Upper lobe of left lung (tissue), 6 donors: ENCODE data around the gene ITIH5. TPM values are rescaled to one million over a fixed set of nuclear protein-coding genes. Genes with fewer than 3 reads are reported as not detected.
"Not testable (repeated sequence)": the region's sequence is repeated elsewhere in the genome, so short reads cannot be mapped to it uniquely, and the experiment has no call there.

ENCODE experiments used
- ATAC-seq, 2 donors: fragments of 200-7000 bp; cut with Tn5 transposase; one replicate each; pipeline ENCODE4 v1.9.1; 2022; ENCODE audit warnings: mild to moderate bottlenecking in 2 of 2, moderate library complexity in 2 of 2; ENCODE audit not compliant: low FRiP score in 2 of 2
- DNase-seq, 2 donors: peaks; one replicate each; pipeline ENCODE4 v3.0.0-alpha.2; 2019 to 2020
- H3K27ac ChIP-seq, 4 donors: fragments of 200-600 bp; sonication (generic); one replicate each; pipeline ENCODE4 v1.5.1; 2016 to 2019
- H3K27me3 ChIP-seq, 4 donors: fragments of 200-600 bp; sonication (generic); one replicate each; pipeline ENCODE4 v1.5.1; 2017 to 2019
- H3K36me3 ChIP-seq, 4 donors: fragments of 200-600 bp; sonication (generic); one replicate each; pipeline ENCODE4 v1.5.1; 2016 to 2019
- H3K4me1 ChIP-seq, 4 donors: fragments of 200-600 bp; sonication (generic); one replicate each; pipeline ENCODE4 v1.5.1; 2018 to 2019
- H3K4me3 ChIP-seq, 4 donors: fragments of 200-600 bp; sonication (generic); one replicate each; pipeline ENCODE4 v1.5.1; 2017 to 2019; ENCODE audit warnings: mild to moderate bottlenecking in 2 of 4, moderate library complexity in 1 of 4
- H3K9me3 ChIP-seq, 4 donors: fragments of 200-600 bp; sonication (generic); one replicate each; pipeline ENCODE4 v1.5.1; 2018 to 2019
- EP300 ChIP-seq, 4 donors: sonication (generic); formaldehyde crosslinking; IDR thresholded peaks; one replicate each; pipeline ENCODE4 v1.5.1; 2017; ENCODE audit warnings: antibody characterized with exemption in 4 of 4, control low read depth in 2 of 4
- POLR2A ChIP-seq, 4 donors: fragments of 450-650 bp; IDR thresholded peaks; one replicate each; pipeline ENCODE4 v1.5.1; 2016 to 2017; ENCODE audit warnings: antibody characterized with exemption in 4 of 4, mild to moderate bottlenecking in 2 of 4
- POLR2AphosphoS5 ChIP-seq, 2 donors: sonication (generic); formaldehyde crosslinking; IDR thresholded peaks; one replicate each; pipeline ENCODE4 v1.5.1; 2017; ENCODE audit warnings: antibody characterized with exemption in 2 of 2
- WGBS, 2 donors: methylation state at CpG; one replicate each; pipeline ENCODE4 v1.1.5; 2017 to 2018; 5-methylcytosine and 5-hydroxymethylcytosine counted together
- total RNA-seq, 6 donors: library from RNA; depleted of rRNA in 4 of 6; stranded (reverse); fragments of >200 nt in 4 of 6; gene quantifications; one replicate each; pipeline versions ENCODE4 v1.1.0 to v1.2.1, GENCODE V29; 2016 to 2021
- TF ChIP-seq, protein P1 (sequence below), 6 experiments: fragments of 450-650 bp in 4 of 6; fragments of 200-600 bp in 2 of 6; sonication (generic) in 2 of 6; IDR thresholded peaks; one replicate each; pipeline ENCODE4 v1.5.1; 2016 to 2019; ENCODE audit warnings: antibody characterized with exemption in 6 of 6
- donor health status: DM: no; HTN: no; CAD: no; lungs with moderate emphysema.
- donor health status: DM: no; HTN: yes; CAD: no; lungs with severe emphysema.

The ITIH5 gene
- total RNA-seq, 6 donors from 2014 or later: 9.7 to 21.0 (median 11.6) TPM

DNA sequence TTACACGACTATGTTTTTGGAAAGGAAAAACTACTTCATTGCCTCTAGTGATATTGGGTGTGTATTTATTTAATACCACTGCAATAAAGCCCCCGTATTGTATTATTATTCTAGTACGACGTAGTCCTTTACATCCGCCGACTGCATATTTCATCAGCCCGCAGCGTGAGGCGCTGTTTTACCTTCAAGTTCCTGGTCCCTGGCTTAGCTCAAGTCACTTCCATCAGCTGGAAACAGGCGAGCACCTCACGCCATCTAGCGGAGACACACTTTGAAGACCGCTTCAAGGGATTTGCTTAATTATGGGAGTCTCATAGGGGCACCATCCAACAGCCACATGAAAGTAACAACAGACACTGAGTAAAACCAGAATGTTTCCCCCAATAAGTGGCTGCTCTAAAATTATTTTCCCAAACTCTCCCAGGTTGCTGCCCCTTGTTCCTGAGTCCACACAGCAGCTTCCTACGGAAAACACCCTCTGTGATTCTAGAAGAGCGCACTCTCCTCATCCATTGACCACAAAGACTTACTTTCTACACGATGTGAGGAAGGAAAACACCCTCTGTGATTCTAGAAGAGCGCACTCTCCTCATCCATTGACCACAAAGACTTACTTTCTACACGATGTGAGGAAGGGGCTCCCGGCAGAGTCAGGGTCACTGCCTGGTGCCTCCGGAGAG, 20.6 kb upstream of the ITIH5 start:
- no peaks in the 10 kb centered on the region for H3K27me3 ChIP-seq
- DNase-seq (peak in 1 of 2 donors; percentile 85), ATAC-seq (peak; percentile 91 to 95)
- WGBS, 2 donors: 23 to 24% methylated on average over 20 of the region's 20 CpGs
- TF ChIP-seq EP300 (IDR thresholded peaks at IDR 0.05) (no peak), POLR2AphosphoS5 (IDR thresholded peaks at IDR 0.05) (no peak), POLR2A (IDR thresholded peaks at IDR 0.05) (no peak)
- TF ChIP-seq, protein P1, sequence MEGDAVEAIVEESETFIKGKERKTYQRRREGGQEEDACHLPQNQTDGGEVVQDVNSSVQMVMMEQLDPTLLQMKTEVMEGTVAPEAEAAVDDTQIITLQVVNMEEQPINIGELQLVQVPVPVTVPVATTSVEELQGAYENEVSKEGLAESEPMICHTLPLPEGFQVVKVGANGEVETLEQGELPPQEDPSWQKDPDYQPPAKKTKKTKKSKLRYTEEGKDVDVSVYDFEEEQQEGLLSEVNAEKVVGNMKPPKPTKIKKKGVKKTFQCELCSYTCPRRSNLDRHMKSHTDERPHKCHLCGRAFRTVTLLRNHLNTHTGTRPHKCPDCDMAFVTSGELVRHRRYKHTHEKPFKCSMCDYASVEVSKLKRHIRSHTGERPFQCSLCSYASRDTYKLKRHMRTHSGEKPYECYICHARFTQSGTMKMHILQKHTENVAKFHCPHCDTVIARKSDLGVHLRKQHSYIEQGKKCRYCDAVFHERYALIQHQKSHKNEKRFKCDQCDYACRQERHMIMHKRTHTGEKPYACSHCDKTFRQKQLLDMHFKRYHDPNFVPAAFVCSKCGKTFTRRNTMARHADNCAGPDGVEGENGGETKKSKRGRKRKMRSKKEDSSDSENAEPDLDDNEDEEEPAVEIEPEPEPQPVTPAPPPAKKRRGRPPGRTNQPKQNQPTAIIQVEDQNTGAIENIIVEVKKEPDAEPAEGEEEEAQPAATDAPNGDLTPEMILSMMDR (IDR thresholded peaks at IDR 0.05): peak; percentile 66 to 89 (median 84)
- no peaks in the 10 kb centered on the region for H3K36me3 ChIP-seq
- H3K4me1 ChIP-seq: peaks cover 0 to 10% (median 4%) of the 10 kb centered on the region in 4 donors
- H3K4me3 ChIP-seq: no peak overlapping the region
- H3K27ac ChIP-seq: no peak overlapping the region
- H3K9me3 ChIP-seq: peaks cover 0 to 5% (median 1%) of the 10 kb centered on the region in 4 donors

DNA sequence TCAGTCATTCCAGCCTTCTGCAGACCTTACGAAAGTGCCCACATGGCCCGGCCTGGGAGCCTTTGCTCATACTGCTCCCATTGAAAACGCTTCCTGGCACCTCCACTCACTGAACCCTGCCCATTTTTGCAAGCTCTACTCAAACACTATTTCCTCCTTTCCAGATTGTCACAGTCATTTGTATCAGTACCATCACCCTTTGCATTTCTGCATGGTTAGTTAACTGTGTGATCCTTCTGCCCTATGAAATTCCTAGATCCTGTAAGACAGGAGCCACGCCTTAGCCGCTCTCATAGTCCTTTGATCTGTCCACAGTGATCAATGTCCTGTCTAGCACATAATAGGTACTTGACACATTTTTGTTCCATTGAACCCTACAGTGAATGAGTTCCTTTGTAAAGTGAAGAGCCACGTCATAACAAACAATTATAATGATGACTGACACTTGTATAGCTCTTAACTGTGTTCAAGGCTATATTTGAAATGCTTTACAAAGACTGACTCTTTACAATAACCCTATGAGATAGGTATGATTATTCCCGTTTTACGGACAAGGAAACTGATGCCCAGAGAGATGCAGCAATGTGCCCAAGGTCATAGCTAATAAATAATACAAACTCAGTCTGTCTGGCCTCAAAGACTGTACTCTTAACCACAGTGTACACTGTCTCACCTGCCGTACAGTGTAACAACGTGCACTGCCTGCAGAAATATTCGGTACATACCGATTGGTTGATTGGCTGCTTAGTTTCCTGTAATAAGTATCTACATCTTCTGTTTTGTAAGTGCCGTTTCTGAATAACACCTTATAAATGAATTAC, 19.8 kb upstream of the ITIH5 start:
- ATAC-seq (peak; percentile 44 to 60), DNase-seq (peak in 1 of 2 donors; percentile 52)
- Histone ChIP-seq H3K36me3 (no peaks in the 10 kb centered on the region), H3K4me1 (peaks cover 0 to 10% (median 4%) of the 10 kb centered on the region in 4 donors), H3K27ac (no peak overlapping the region), H3K9me3 (peaks cover 0 to 5% (median 0%) of the 10 kb centered on the region in 4 donors), H3K27me3 (no peaks in the 10 kb centered on the region), H3K4me3 (no peak overlapping the region)
- TF ChIP-seq, protein P1 (IDR thresholded peaks at IDR 0.05): no peak
- TF ChIP-seq POLR2A (IDR thresholded peaks at IDR 0.05): no peak
- 59 to 63% methylated on average over 13 of the region's 13 CpGs for WGBS, 2 donors

DNA sequence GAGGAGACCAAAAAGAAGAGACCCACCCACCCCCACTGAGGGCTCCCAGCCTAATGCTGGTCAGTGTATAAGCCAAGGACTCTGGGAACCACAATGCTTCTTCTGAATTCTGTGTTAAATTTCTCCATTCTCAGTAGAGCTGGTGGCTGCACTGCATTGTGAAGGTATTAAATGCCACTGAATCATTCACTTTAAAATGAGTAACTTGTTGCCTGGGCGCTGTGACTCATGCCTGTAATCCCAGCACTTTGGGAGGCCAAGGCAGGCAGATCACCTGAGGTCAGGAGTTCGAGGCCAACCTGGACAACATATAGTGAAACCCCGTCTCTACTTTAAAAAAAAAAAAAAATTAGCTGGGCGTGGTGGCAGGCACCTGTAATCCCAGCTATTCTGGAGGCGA, 13.3 kb upstream of the ITIH5 start:
- H3K36me3 ChIP-seq, H3K27me3 ChIP-seq, H3K27ac ChIP-seq, H3K4me1 ChIP-seq, H3K9me3 ChIP-seq, DNase-seq, H3K4me3 ChIP-seq, ATAC-seq: not testable (repeated sequence)
- 79 to 84% methylated on average over 5 of the region's 5 CpGs for WGBS, 2 donors

DNA sequence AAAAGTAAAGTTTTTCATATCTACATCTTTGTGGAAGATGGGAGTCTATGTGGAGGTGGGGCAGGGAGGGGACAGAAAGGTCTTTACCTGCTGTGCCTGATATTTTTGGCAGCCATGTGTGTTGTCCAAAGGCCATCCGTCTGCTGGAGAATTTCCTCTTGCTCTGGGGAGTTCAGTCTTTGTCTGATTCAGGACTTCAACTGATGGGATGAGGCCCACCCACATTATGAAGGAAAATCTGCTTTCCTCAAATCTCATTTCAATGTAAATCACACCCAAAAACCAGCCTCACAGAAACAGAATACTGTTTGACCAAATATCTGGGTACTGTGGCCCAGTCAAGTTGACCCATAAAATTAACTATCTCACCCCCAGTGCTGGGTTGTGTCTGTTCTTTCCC, 12.5 kb upstream of the ITIH5 start:
- Histone ChIP-seq H3K27ac (no peak overlapping the region), H3K27me3 (no peaks in the 10 kb centered on the region), H3K9me3 (no peaks in the 10 kb centered on the region), H3K4me3 (no peak overlapping the region), H3K36me3 (no peaks in the 10 kb centered on the region), H3K4me1 (no peaks in the 10 kb centered on the region)
- TF ChIP-seq, protein P1 (IDR thresholded peaks at IDR 0.05): no peak
- no peak for TF ChIP-seq POLR2AphosphoS5 (IDR thresholded peaks at IDR 0.05)
- no peak for TF ChIP-seq POLR2A (IDR thresholded peaks at IDR 0.05)
- no peak for TF ChIP-seq EP300 (IDR thresholded peaks at IDR 0.05)
- DNase-seq (no peak), ATAC-seq (no peak)
- WGBS, 2 donors: 86 to 91% methylated on average over 1 of the region's 1 CpG

DNA sequence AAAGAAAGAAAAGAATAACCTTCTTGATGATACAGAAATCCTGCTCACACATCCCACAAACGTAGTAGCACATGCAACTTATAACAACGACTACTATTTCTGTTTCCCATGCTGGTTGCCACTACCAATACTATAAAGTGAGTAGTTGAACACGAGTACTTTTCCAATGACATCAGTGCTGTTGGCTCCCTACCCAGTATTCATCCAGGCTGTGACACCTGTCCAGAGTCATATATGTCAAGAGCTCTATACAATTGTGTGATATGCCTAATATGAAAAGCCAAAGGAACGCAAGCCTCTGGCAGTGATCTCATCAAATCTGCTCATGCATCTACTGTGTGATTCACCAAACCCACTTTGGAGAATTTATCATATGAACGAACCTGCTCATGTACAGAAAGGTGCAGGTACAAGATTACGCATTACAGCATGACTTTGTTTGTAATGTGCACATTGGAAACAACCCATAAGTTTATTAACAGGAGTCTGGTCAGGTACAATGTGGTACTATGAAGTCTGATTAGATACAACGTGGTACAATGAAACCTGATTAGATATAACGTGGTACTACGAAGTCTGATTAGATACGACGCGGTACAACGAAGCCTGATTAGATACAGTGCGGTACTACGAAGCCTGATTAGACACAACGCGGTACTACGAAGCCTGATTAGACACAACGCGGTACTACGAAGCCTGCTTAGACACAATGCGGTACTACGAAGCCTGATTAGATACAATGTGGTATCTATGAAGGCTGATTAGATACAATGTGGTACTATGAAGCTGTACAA, 5.8 kb upstream of the ITIH5 start:
- TF ChIP-seq POLR2A (IDR thresholded peaks at IDR 0.05) (no peak), EP300 (IDR thresholded peaks at IDR 0.05) (no peak), POLR2AphosphoS5 (IDR thresholded peaks at IDR 0.05) (no peak)
- TF ChIP-seq, protein P1 (IDR thresholded peaks at IDR 0.05): no peak
- no peak for ATAC-seq
- Histone ChIP-seq H3K27ac (no peak overlapping the region), H3K27me3 (no peaks in the 10 kb centered on the region), H3K4me3 (no peak overlapping the region), H3K9me3 (no peaks in the 10 kb centered on the region), H3K4me1 (peaks cover 0 to 4% (median 0%) of the 10 kb centered on the region in 4 donors), H3K36me3 (no peaks in the 10 kb centered on the region)
- no peak for DNase-seq
- 83 to 87% methylated on average over 23 of the region's 23 CpGs for WGBS, 2 donors
